ENCODE measurements around the gene CA10.

CA10 gene

DNA sequence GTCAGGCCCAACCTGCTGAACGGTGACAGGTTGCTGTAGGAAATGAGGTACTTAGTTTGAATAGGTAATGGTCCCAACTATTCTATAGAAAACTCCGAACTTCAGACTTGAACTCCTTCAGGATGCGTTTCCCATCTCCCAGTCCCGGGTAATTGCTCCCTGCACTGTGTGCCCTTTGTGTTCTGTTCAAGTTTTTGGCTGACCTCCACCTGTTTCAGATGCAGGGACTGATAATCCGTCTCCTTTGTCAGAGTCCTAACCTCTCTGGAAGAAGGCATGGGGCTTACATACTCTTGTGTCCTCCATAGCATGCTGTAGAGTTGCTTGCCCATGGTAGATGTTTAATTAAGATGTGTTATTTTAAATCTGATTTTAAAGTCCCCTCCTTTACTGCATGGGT, 547.7 kb downstream of the CA10 start:
- no peaks in the 10 kb centered on the region for H3K79me2 ChIP-seq (ENCODE audit: control insufficient read depth, low read length)
- H3K4me1 ChIP-seq (ENCODE audit: control insufficient read depth, low read length) = no peaks in the 10 kb centered on the region
- H3K27me3 ChIP-seq (ENCODE audit: control insufficient read depth, low read length) = no peaks in the 10 kb centered on the region
- no peaks in the 10 kb centered on the region for H4K20me1 ChIP-seq (ENCODE audit: control insufficient read depth, insufficient read depth, low read depth, low read length)
- no peaks in the 10 kb centered on the region for H3K9me2 ChIP-seq (replicated peaks; ENCODE audit: control insufficient read depth, low read length)
- no peak overlapping the region for H3K27ac ChIP-seq (ENCODE audit: low read depth, low read length)
- no peaks in the 10 kb centered on the region for H3K36me3 ChIP-seq (ENCODE audit: control insufficient read depth, low read length)
- TF ChIP-seq EZH2phosphoT487 (IDR thresholded peaks at IDR 0.05; ENCODE audit: borderline replicate concordance, low read length) (no peak), CTCF (IDR thresholded peaks at IDR 0.05; ENCODE audit: low read depth, low read length, poor library complexity, severe bottlenecking) (no peak)
- no peaks in the 10 kb centered on the region for H3K9me3 ChIP-seq (ENCODE audit: control insufficient read depth, insufficient read depth, low read length)
- no peak overlapping the region for H3K4me3 ChIP-seq (ENCODE audit: low read length)
- no peaks in the 10 kb centered on the region for H3F3A ChIP-seq (ENCODE audit: control insufficient read depth, insufficient read depth)
- H3K4me2 ChIP-seq (ENCODE audit: low read length) = no peak overlapping the region

DNA sequence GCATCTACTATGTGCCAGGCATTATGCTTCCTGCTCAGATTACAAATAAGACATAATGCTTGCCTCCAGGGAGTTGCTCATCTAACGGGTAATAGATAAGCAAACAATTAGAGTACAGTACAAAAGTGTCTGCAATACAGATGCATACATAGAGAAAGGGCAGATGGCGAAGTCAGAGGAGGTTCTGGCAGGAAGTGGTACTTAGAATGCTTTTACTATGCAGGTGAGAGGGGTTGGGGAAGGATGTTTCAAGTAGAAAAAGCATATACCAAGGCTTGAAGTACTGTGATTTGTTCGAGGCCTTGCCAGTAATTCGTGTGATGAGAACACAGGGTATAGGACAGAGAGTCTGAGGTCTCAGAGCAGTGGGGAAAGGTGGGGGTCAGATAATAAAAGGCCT, 548.4 kb downstream of the CA10 start:
- Histone ChIP-seq H3K27ac (ENCODE audit: low read depth, low read length) (no peak overlapping the region), H3K4me2 (ENCODE audit: low read length) (no peak overlapping the region), H4K20me1 (ENCODE audit: control insufficient read depth, insufficient read depth, low read depth, low read length) (no peaks in the 10 kb centered on the region), H3K36me3 (ENCODE audit: control insufficient read depth, low read length) (no peaks in the 10 kb centered on the region), H3K4me3 (ENCODE audit: low read length) (no peak overlapping the region), H3K79me2 (ENCODE audit: control insufficient read depth, low read length) (no peaks in the 10 kb centered on the region), H3K9me2 (replicated peaks; ENCODE audit: control insufficient read depth, low read length) (no peaks in the 10 kb centered on the region), H3F3A (ENCODE audit: control insufficient read depth, insufficient read depth) (no peaks in the 10 kb centered on the region), H3K9me3 (ENCODE audit: control insufficient read depth, insufficient read depth, low read length) (no peaks in the 10 kb centered on the region), H3K27me3 (ENCODE audit: control insufficient read depth, low read length) (no peaks in the 10 kb centered on the region), H3K4me1 (ENCODE audit: control insufficient read depth, low read length) (no peaks in the 10 kb centered on the region)
- TF ChIP-seq EZH2phosphoT487 (IDR thresholded peaks at IDR 0.05; ENCODE audit: borderline replicate concordance, low read length) = no peak
- TF ChIP-seq CTCF (IDR thresholded peaks at IDR 0.05; ENCODE audit: low read depth, low read length, poor library complexity, severe bottlenecking) = no peak

DNA sequence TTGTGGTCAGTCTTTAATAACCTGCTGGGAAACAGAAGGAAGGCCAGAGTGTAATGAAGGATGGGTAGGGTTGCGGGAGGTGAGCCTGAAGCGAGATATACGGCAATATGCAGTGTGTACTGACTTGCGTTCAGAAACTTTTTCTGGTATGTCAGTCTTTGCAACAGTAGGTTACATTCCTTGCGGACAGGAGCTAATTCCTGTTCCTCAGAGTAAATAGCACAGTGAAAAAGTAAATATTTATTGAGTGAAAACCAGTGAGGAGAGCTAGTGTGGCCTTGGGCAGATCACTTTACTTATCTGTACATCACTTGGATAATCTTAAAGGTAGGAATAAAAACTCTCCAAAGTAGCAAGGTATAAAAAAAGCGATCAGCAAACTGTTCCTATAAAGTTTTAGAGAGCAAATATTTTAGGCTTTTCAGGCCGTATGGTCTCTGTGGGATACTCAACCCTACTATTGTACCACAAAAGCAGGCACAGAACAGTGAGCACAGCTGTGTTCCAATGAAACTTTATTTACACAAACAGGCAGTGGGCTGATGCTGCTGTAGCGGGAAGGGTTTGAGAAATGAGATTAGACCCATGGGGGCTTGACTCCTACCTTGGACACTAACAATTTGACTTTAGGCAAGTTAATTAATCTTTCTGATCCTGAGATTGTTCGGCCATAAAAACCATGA, 550.1 kb downstream of the CA10 start:
- H4K20me1 ChIP-seq (ENCODE audit: control insufficient read depth, insufficient read depth, low read depth, low read length) = no peaks in the 10 kb centered on the region
- no peaks in the 10 kb centered on the region for H3K27me3 ChIP-seq (ENCODE audit: control insufficient read depth, low read length)
- H3K9me2 ChIP-seq (replicated peaks; ENCODE audit: control insufficient read depth, low read length) = no peaks in the 10 kb centered on the region
- H3K4me3 ChIP-seq (ENCODE audit: low read length) = no peak overlapping the region
- TF ChIP-seq EZH2phosphoT487 (IDR thresholded peaks at IDR 0.05; ENCODE audit: borderline replicate concordance, low read length) = no peak
- H3K36me3 ChIP-seq (ENCODE audit: control insufficient read depth, low read length) = no peaks in the 10 kb centered on the region
- H3K27ac ChIP-seq (ENCODE audit: low read depth, low read length) = no peak overlapping the region
- H3K79me2 ChIP-seq (ENCODE audit: control insufficient read depth, low read length) = no peaks in the 10 kb centered on the region
- H3F3A ChIP-seq (ENCODE audit: control insufficient read depth, insufficient read depth) = no peaks in the 10 kb centered on the region
- H3K9me3 ChIP-seq (ENCODE audit: control insufficient read depth, insufficient read depth, low read length) = no peaks in the 10 kb centered on the region
- no peak overlapping the region for H3K4me2 ChIP-seq (ENCODE audit: low read length)
- H3K4me1 ChIP-seq (ENCODE audit: control insufficient read depth, low read length) = no peaks in the 10 kb centered on the region

DNA sequence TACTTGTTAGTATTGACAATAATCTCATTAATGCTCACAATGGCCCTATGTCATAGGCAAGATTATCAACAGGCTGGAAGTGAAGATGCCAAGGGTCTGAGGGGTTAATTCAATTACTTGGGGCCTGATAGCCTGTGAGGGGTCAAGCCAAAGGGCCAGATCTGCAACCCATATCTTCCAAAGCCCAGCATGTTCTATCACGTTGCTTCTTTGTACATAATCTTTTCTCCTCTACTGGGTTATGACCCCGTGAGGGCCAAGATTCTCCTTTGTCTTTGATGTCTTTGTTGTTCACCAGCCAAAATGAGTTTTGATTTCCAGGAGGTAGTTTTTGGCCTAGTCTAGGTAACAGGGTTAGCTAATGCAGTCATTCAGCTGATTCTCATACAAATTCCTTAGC, 551.0 kb downstream of the CA10 start:
- no peaks in the 10 kb centered on the region for H4K20me1 ChIP-seq (ENCODE audit: control insufficient read depth, insufficient read depth, low read depth, low read length)
- H3K4me2 ChIP-seq (ENCODE audit: low read length) = no peak overlapping the region
- H3K4me3 ChIP-seq (ENCODE audit: low read length) = no peak overlapping the region
- no peak overlapping the region for H3K27ac ChIP-seq (ENCODE audit: low read depth, low read length)
- no peaks in the 10 kb centered on the region for H3K36me3 ChIP-seq (ENCODE audit: control insufficient read depth, low read length)
- H3F3A ChIP-seq (ENCODE audit: control insufficient read depth, insufficient read depth) = no peaks in the 10 kb centered on the region
- no peak for TF ChIP-seq CTCF (IDR thresholded peaks at IDR 0.05; ENCODE audit: low read depth, low read length, poor library complexity, severe bottlenecking)
- TF ChIP-seq EZH2phosphoT487 (IDR thresholded peaks at IDR 0.05; ENCODE audit: borderline replicate concordance, low read length) = no peak
- H3K79me2 ChIP-seq (ENCODE audit: control insufficient read depth, low read length) = no peaks in the 10 kb centered on the region
- no peaks in the 10 kb centered on the region for H3K4me1 ChIP-seq (ENCODE audit: control insufficient read depth, low read length)
- no peaks in the 10 kb centered on the region for H3K27me3 ChIP-seq (ENCODE audit: control insufficient read depth, low read length)
- H3K9me3 ChIP-seq (ENCODE audit: control insufficient read depth, insufficient read depth, low read length) = no peaks in the 10 kb centered on the region
- no peaks in the 10 kb centered on the region for H3K9me2 ChIP-seq (replicated peaks; ENCODE audit: control insufficient read depth, low read length)

Data from DOHH2 (cell line).